Stimulated activated CD8-positive, alpha-beta memory T cell treated with anti-CD3 and anti-CD28 coated beads, Interleukin-12 subunit alpha, Interleukin-12 subunit beta, amount 100 ng/mL, for 24 hours (primary cell): ENCODE data around the gene FBXO41.

ENCODE experiments used
- DNase-seq: peaks from one replicate; pipeline ENCODE4 v3.0.0-alpha.2; 2020; ENCODE audit errors: extremely low read depth

The FBXO41 gene

DNA sequence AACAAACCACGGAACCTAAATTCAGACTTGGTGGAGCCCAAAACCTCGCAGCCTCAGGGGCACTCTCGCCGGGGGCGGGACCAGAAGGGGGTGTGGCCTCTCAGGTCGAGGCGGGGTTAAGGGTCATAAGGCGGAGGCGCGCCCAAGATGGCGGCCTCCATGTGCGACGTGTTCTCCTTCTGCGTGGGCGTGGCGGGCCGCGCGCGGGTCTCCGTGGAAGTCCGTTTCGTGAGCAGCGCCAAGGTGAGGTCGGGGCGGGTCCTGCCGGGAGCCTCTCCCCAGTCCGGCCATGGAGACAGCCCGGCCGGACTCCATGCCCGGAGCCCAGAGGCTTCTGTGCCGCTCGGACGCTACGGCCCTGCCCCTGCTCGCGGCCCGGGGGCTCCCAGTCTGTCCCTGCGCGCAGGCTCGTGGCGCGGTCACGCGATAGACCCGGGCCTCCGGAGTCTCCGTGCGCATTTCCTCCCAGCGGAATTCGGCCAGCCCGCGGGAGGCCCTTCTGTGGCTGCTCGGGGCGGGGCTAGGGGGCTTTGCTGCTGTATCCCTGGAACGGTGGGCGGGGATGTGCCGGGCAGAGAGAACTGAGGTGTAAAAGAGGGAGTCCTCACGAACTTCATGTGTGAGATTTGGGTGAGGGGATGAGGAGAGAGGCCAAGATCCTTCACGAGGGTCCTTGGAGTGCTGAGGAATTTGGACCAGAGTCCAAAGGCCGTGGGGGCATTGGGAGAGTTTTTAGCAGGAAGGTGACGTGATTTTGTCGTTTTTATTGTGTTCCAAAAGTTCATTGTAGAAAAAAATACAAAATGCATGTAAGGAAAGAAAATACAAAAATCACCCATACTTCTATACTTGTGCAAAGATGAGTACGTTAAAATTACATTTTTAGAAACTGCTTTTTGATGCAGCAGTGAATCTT lies 69.9 kb downstream of the FBXO41 start, which contains the start of gene SMYD5:
Gene SMYD5 (plus strand): TSS at position 126 of the 916 bp plus-strand sequence. CDS start 22 bp downstream, at position 148.
- DNase-seq, result peak; percentile 76

DNA sequence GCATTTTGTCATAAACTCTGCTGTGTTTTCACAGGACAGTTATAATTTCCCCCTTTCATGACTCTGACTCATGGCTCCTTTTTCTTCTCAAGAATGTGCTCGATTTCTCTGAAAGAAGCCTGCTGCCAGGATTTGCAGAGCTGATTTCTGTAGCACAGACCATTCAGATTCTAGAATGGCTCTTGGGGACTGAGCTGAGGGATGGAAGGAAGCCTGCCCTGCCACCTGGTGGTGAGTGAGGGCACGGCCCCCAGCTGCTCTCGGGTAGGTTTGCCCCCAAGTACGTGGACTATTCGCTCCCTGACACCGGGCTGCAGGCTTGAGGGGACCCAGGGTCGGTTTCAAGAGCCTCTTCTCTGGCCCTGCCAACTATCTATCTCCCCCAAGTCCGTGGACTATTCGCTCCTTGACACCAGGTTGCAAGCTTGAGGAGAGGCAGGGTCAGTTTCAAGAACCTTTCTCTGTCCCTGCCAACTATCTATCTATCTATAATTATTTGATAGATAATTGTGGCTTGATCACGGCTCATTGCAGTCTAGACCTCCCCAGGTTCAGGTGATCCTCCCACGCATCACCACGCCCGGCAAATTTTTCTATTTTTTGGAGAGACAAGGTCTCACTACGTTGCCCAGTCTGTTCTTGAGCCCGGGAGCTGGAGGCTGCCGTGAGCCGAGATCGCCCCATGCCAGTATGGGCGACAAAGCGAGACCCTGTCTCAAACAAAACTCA lies 71.7 kb downstream of the FBXO41 start:
- DNase-seq, result peak; percentile 47

DNA sequence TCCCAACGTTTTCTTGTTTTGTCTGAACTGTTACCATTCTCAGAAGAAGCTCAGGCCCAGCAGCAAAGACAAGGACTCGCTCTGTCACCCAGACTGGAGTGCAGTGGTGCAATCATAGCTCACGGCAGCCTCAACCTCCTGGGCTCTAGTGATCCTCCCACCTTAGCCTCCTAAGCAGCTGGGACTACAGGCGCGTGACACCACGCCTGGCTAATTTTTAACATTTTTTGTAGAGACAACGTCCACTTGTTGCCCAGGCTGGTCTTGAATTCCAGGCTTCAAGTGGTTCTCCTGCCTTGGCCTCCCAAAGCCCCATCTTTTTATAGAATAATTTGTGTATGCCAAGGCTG lies 72.2 kb downstream of the FBXO41 start:
- DNase-seq, result no peak

DNA sequence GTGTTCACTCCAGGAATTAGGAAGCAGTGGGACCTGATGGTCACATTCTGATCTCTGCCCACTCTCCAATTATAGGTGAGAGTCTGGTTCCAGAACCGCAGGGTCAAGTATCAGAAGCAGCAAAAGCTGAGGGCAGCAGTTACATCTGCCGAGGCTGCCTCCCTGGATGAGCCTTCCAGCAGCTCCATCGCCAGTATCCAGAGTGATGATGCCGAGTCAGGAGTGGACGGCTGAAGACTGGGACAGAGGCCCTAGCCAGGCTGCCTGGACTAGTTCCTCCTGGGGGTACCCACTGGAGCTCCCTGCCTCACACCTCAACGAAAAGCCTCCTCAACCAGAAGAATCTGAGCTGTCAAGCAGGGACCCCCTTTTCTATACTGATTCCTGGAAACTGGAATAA lies 73.6 kb downstream of the FBXO41 start:
- DNase-seq, result no peak

DNA sequence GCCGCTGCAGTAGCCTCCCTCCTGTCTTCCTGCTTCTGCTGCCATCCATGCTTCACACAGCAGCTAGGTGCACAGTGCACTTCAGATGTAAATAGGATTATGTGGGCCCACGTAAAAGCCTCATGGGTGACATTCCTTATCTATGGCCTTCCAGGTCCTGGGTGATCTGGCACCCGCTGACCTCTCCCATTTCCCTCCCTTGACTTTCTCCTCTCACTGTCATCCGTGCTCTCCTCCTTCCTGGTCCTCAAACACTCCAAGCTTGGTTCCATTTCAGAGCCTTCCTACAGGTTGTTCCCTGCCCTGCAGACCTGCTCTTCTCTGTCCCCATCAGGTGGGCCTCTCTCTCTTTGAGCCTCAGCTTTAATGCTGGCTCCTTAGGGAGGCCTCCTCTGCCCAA lies 74.3 kb downstream of the FBXO41 start:
- no peak for DNase-seq

DNA sequence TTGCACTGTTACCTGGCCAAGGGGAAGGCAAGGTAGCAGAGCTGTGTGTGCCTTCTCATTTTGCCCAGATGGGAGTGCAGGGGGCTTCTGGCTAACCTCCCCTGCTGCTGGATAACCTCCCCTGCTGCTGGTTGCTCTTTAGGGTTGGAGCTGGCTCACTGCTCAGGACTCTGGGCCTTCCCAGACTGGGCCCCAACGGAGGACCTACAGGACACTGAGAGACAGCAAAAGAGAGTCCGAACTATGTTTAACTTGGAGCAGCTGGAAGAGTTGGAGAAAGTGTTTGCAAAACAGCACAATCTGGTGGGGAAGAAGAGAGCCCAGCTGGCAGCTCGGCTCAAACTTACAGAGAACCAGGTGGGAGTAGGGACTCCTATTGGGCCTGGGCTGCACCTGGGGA lies 76.0 kb downstream of the FBXO41 start:
- DNase-seq, result no peak

DNA sequence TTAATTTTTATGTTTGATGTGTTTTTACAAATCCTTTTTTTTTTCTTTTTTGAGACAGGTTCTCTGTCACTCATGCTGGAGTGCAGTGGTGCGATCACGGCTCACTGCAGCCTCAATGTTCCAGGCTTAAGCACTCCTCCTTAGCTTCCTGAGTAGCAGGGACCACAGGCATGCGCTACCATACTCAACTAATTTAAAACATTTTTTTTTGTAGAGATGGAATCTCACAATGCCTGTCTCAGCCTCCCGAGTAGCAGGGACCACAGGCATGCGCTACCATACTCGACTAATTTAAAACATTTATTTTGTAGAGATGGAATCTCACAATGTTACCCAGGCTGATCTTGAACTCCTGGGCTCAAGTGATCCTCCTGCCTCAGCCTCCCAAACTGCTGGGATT lies 78.7 kb downstream of the FBXO41 start:
- DNase-seq, result no peak
